ENCODE measurements around the gene HMX1.

The HMX1 gene

DNA sequence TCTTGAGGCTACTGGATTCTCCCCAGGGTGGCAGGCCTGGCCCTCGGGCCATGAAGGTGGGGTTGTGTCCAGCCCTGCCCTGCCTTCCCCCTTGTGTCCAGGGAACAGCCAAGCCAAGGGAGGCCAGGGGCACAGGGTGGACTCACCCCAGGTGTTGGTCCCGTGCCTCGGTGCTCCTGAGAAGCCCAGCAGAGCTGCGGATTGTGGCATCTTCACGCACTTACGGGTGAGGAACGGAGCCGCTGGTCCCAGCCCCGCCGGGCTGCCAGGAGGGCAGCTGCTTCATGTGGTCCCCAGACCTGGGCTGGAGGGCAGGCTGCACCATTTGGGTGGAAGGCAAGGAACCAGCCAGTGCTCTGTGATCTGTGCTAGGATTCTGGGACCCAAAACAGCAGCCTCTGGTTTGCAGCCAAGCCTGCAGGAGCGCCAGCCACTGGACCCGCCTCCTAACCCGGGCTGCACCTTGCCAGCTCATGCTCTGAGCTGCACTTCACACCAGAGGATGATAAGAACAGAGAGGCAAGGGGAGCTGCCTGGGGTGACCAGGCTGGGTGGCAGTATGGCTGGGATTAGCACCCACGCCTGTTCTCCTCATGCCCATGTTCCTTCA lies 36.1 kb upstream of the HMX1 start:
- no peak overlapping the region for H3K27ac ChIP-seq
- TF ChIP-seq, protein P1, sequence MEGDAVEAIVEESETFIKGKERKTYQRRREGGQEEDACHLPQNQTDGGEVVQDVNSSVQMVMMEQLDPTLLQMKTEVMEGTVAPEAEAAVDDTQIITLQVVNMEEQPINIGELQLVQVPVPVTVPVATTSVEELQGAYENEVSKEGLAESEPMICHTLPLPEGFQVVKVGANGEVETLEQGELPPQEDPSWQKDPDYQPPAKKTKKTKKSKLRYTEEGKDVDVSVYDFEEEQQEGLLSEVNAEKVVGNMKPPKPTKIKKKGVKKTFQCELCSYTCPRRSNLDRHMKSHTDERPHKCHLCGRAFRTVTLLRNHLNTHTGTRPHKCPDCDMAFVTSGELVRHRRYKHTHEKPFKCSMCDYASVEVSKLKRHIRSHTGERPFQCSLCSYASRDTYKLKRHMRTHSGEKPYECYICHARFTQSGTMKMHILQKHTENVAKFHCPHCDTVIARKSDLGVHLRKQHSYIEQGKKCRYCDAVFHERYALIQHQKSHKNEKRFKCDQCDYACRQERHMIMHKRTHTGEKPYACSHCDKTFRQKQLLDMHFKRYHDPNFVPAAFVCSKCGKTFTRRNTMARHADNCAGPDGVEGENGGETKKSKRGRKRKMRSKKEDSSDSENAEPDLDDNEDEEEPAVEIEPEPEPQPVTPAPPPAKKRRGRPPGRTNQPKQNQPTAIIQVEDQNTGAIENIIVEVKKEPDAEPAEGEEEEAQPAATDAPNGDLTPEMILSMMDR (conservative IDR thresholded peaks at IDR 0.05) = no peak

DNA sequence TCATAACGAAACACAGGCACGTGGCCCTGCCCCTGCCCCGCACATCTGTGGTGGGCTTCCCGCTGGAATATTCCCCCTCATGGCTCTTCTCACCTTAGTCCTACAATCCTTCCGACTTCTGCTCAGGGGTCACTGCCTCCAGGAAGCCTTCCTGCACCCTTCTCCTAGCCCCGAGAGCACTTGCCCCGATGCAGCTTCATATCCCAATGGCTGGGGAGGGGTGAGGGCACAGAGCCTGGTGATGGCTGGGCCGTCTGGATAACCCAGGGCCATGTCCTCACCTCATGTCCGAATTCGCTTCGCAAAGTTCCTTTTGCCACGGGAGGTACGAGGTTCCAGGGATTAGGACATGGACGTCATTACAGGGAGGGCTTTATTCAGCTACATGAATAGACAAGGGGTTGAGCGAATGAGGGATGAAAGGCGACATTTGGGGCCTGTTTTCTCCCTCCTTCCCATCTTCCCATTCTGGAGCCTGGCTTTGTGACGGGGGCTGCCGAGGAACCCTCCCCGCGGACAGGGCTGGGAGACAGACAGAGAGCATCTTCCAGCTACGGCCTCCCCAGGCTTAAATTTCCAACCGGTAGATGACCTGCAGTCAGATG lies 35.5 kb upstream of the HMX1 start:
- TF ChIP-seq, protein P1 (conservative IDR thresholded peaks at IDR 0.05) = no peak
- H3K27ac ChIP-seq = no peak overlapping the region

DNA sequence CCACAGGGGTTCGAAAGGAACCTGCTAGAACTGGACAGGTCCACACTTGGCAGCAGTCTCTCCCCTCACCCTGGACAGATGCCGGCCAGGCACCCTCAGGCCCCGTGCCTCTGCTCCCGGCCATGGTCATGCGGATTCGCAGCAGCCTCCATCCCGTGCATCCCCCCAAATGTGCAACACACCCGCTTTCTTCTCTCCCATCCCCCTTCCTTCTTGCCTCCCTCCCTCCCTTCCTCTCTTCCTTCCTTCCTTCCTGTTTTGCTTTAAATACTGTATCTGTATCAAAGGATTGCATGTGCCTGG lies 35.0 kb upstream of the HMX1 start:
- TF ChIP-seq, protein P1 (conservative IDR thresholded peaks at IDR 0.05) = no peak
- H3K27ac ChIP-seq = no peak overlapping the region

DNA sequence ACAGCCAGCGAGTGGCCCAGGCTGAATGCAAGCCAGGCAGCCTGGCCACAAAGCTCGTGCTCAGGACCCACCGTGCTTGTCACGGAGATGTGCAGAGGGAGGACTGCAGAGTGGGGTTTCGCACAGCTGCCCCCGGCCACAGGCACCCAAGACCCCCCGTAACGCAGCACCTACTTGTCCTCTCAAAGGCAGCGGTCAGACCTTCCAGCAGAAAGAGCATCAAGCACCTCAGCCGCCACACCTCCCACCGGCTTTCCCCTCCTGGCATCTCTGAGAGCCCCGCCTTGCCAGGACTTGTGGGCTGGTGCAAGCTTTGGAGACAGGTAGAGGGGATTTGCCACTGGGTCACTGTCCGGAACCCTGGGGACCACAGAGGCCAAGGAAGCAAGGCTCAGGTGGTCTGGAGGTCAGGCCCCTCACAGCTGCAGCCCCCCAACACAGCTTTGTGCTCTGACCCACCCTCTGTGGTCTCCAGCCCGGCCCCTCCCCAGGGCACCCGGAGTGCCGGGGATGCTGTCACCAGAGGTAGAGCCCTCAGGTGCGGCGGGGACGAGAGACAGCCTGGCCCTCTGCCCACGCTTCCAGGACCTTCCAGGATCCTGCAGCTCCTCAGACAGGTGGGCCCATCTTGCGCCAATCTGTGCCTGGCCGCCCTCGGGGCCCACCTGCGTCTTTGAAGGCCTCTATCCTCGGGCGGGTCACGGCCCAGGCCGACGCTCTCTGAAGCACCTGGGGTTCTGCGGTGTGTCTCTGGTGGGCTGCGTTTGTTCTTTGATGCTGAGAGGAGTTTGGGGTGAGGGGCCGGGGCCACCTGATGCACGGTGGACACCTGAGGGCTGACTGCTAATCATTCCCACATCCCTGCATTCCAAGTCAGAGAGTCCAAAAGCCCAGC lies 34.4 kb upstream of the HMX1 start:
- TF ChIP-seq, protein P1 (conservative IDR thresholded peaks at IDR 0.05) = no peak
- H3K27ac ChIP-seq = no peak overlapping the region

DNA sequence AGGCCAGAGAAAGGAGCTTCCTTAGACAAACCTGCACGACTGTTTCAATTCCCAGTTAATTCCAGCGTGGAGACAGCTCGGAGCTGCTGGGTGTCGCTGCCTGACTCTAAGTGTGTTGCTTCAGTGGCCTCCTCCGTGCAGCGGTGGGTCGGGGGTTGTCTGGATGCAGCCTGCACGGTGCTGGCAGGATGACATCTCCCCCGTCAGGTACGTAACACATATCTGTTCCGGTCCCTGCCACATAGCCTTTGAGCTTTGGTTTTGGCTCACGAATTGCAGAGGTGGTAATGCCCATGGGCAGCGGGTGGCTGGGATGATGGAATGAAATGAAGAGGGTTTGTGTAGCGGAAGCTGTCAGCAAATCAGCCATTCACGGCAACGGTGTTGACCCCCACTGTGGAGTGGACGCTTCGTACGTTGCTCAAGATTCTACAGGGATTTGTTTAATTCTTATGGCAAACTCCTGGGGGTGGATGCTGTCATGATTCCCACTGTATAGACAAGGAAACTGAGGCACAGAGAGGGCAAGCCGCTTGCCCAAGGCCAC lies 33.7 kb upstream of the HMX1 start:
- H3K27ac ChIP-seq = no peak overlapping the region
- TF ChIP-seq, protein P1 (conservative IDR thresholded peaks at IDR 0.05) = no peak

DNA sequence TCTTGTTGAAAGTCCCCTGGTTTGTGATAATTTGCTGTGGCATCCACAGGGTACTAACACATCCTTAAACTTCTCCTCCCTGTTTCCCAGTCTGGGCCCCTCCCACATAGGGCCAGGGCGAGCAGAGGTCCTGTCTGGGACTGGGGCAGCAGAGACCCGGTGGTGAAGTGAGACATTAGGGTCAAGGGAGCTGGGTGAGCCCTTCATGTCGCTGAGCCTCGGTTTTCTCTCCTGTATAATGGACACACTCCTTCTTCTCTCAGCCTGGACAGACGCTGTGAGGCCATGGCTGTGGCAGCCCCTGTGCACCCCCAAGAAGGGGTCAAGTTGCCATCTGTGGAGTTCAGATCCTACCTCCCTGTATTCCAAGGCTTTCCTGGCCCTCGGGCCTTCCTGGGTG lies 33.0 kb upstream of the HMX1 start:
- TF ChIP-seq, protein P1 (conservative IDR thresholded peaks at IDR 0.05) = no peak
- no peak overlapping the region for H3K27ac ChIP-seq

DNA sequence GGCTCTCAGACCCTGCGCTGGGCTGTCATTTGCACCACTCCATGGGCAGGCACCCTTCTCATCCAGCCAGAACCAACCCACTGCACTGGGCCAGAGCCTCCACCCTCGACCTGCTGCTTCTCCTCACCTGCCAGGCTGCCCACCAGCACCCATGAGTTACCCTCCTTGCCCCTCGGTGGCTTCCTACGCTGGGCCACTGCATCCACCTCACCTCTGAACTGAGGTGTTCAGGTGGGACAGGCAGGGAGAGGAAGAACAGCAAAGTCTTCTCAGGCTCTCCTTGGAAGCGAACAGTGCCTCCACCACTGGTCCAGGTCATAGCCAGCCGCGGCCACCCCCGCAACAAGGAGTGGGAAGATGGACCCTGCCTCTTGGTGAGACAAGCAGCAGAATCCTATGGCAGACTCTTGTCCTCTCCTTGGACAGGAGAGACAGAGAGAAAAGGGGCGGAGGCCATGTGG lies 32.4 kb upstream of the HMX1 start:
- TF ChIP-seq, protein P1 (conservative IDR thresholded peaks at IDR 0.05) = no peak
- no peak overlapping the region for H3K27ac ChIP-seq

Measured in VCaP (cell line).